Mesenchymal stem cell (in vitro differentiated cells and primary cell): ENCODE data around the gene PITPNM3.

Source experiments
- DNase-seq: peaks from one replicate; pipeline ENCODE4 v3.0.0-alpha.2; 2013
- H2AFZ ChIP-seq: one replicate; pipeline ENCODE4 v1.6.1; 2013; ENCODE audit warnings: low read depth, mild to moderate bottlenecking, control low read depth, inconsistent platforms, low read length, moderate library complexity
- H2AK5ac ChIP-seq: 2 replicates; pipeline ENCODE4 v1.6.1; 2013; ENCODE audit warnings: low read length, moderate library complexity, mild to moderate bottlenecking, inconsistent platforms; ENCODE audit not compliant: severe bottlenecking
- H2BK120ac ChIP-seq: one replicate; pipeline ENCODE4 v1.6.1; 2013; ENCODE audit warnings: low read depth, mild to moderate bottlenecking, inconsistent platforms, low read length, moderate library complexity
- H2BK12ac ChIP-seq, 2 experiments: one replicate each; pipeline ENCODE4 v1.6.1; 2013; ENCODE audit warnings: inconsistent platforms in 2 of 2, low read length in 2 of 2, mild to moderate bottlenecking in 2 of 2, moderate library complexity in 2 of 2, control low read depth in 1 of 2
- H2BK15ac ChIP-seq: one replicate; pipeline ENCODE4 v1.6.1; 2013; ENCODE audit warnings: mild to moderate bottlenecking, low read depth, inconsistent platforms; ENCODE audit not compliant: poor library complexity, severe bottlenecking
- H2BK5ac ChIP-seq: 2 replicates; pipeline ENCODE4 v1.6.1; 2013; ENCODE audit warnings: low read depth, mild to moderate bottlenecking, low read length, control low read depth, inconsistent platforms; ENCODE audit not compliant: poor library complexity, severe bottlenecking
- H3K14ac ChIP-seq, 2 experiments: one replicate each; pipeline ENCODE4 v1.6.1; 2013; ENCODE audit warnings: inconsistent platforms in 2 of 2, low read length in 2 of 2, control low read depth in 1 of 2, mild to moderate bottlenecking in 1 of 2, moderate library complexity in 1 of 2
- H3K18ac ChIP-seq, 2 experiments: one replicate each; pipeline ENCODE4 v1.6.1; 2013; ENCODE audit warnings: inconsistent platforms in 2 of 2, low read length in 2 of 2, control low read depth in 1 of 2, low read depth in 1 of 2, mild to moderate bottlenecking in 1 of 2
- H3K23ac ChIP-seq, 2 experiments: one replicate each; pipeline ENCODE4 v1.6.1; 2013; ENCODE audit warnings: inconsistent platforms in 2 of 2, low read length in 2 of 2, mild to moderate bottlenecking in 2 of 2, moderate library complexity in 2 of 2, control low read depth in 1 of 2
- H3K27ac ChIP-seq: 2 replicates; pipeline ENCODE4 v1.5.1; 2013; ENCODE audit warnings: mild to moderate bottlenecking, moderate library complexity, low read length, control low read depth, inconsistent platforms; ENCODE audit not compliant: poor library complexity, severe bottlenecking
- H3K27me3 ChIP-seq, 2 experiments: 2 replicates each; pipeline versions ENCODE4 v1.6.1 to v1.7.0; 2013; ENCODE audit warnings: low read length in 2 of 2, mild to moderate bottlenecking in 2 of 2, moderate library complexity in 2 of 2, control low read depth in 1 of 2, inconsistent platforms in 1 of 2; ENCODE audit not compliant: control insufficient read depth in 1 of 2, insufficient read depth in 1 of 2
- H3K36me3 ChIP-seq, 2 experiments: 2 replicates each; pipeline versions ENCODE4 v1.6.1 to v1.7.0; 2013; ENCODE audit warnings: low read length in 2 of 2, control low read depth in 1 of 2, inconsistent platforms in 1 of 2, low read depth in 1 of 2, mild to moderate bottlenecking in 1 of 2; ENCODE audit not compliant: insufficient read depth in 2 of 2, control insufficient read depth in 1 of 2
- H3K4ac ChIP-seq, 2 experiments: one replicate each; pipeline ENCODE4 v1.6.1; 2013; ENCODE audit warnings: inconsistent platforms in 2 of 2, low read length in 2 of 2, mild to moderate bottlenecking in 2 of 2, moderate library complexity in 2 of 2, control low read depth in 1 of 2, low read depth in 1 of 2
- H3K4me1 ChIP-seq: 2 replicates; pipeline ENCODE4 v1.6.1; 2013; ENCODE audit warnings: low read depth, low read length, control low read depth; ENCODE audit not compliant: control insufficient read depth, insufficient read depth
- H3K4me2 ChIP-seq: 2 replicates; pipeline ENCODE4 v1.6.1; 2013; ENCODE audit warnings: low read length, mild to moderate bottlenecking, inconsistent platforms; ENCODE audit not compliant: poor library complexity, severe bottlenecking
- H3K4me3 ChIP-seq, 2 experiments: 2 replicates each; pipeline versions ENCODE4 v1.5.1 to v1.7.0; 2013; ENCODE audit warnings: low read length in 2 of 2, mild to moderate bottlenecking in 2 of 2, control low read depth in 1 of 2, low read depth in 1 of 2; ENCODE audit not compliant: insufficient read depth in 1 of 2
- H3K79me1 ChIP-seq: replicated peaks from 2 replicates; pipeline ENCODE4 v1.6.1; 2013; ENCODE audit warnings: mild to moderate bottlenecking, control low read depth, low read length, inconsistent platforms; ENCODE audit not compliant: poor library complexity, severe bottlenecking
- H3K9ac ChIP-seq: 2 replicates; pipeline ENCODE4 v1.7.0; 2013; ENCODE audit warnings: mild to moderate bottlenecking, low read length, moderate library complexity
- H3K9me3 ChIP-seq: 2 replicates; pipeline ENCODE4 v1.7.0; 2013; ENCODE audit warnings: mild to moderate bottlenecking, low read length; ENCODE audit not compliant: control insufficient read depth
- H4K8ac ChIP-seq: one replicate; pipeline ENCODE4 v1.6.1; 2013; ENCODE audit warnings: inconsistent platforms, mild to moderate bottlenecking, low read length, moderate library complexity
- H4K91ac ChIP-seq: one replicate; pipeline ENCODE4 v1.6.1; 2013; ENCODE audit warnings: mild to moderate bottlenecking, low read length, inconsistent platforms
- WGBS: methylation state at CpG from one replicate; pipeline ENCODE4 v1.1.7; 2013; ENCODE audit warnings: mixed read lengths; 5-methylcytosine and 5-hydroxymethylcytosine counted together

The PITPNM3 gene

GRCh38 chr17:6536566-6537065 lies 19.7 kb downstream of the PITPNM3 start:
- Histone ChIP-seq H3K79me1 (no peaks in the 10 kb centered on the region), H3K27me3 (peaks cover 17 to 24% of the 10 kb centered on the region in 2 experiments), H2AK5ac (no peak overlapping the region), H3K18ac (no peak overlapping the region), H2BK120ac (no peak overlapping the region), H3K4me1 (no peaks in the 10 kb centered on the region), H3K9ac (no peak overlapping the region), H3K4ac (no peak overlapping the region), H3K4me2 (no peak overlapping the region), H3K4me3 (no peak overlapping the region), H2BK15ac (no peak overlapping the region), H2AFZ (no peak overlapping the region), H3K23ac (no peak overlapping the region), H3K36me3 (no peaks in the 10 kb centered on the region), H2BK12ac (no peak overlapping the region), H3K14ac (no peak overlapping the region), H2BK5ac (no peak overlapping the region), H4K8ac (no peak overlapping the region), H4K91ac (no peak overlapping the region), H3K9me3 (peaks cover 11% of the 10 kb centered on the region), H3K27ac (no peak overlapping the region)
- no peak for DNase-seq
- WGBS, result 88% methylated on average over 10 of the region's 10 CpGs

GRCh38 chr17:6536053-6536452 lies 20.3 kb downstream of the PITPNM3 start:
- Histone ChIP-seq H3K4me3 (no peak overlapping the region), H2AK5ac (no peak overlapping the region), H3K36me3 (no peaks in the 10 kb centered on the region), H4K91ac (no peak overlapping the region), H4K8ac (no peak overlapping the region), H2BK5ac (no peak overlapping the region), H3K4me1 (no peaks in the 10 kb centered on the region), H2AFZ (no peak overlapping the region), H3K79me1 (no peaks in the 10 kb centered on the region), H3K27me3 (peaks cover 16 to 19% of the 10 kb centered on the region in 2 experiments), H3K9me3 (peaks cover 11% of the 10 kb centered on the region), H3K4ac (no peak overlapping the region), H3K27ac (no peak overlapping the region), H3K4me2 (no peak overlapping the region), H2BK120ac (no peak overlapping the region), H3K14ac (no peak overlapping the region), H3K23ac (no peak overlapping the region), H2BK15ac (no peak overlapping the region), H2BK12ac (no peak overlapping the region), H3K9ac (no peak overlapping the region), H3K18ac (no peak overlapping the region)
- 90% methylated on average over 10 of the region's 10 CpGs for WGBS
- DNase-seq, result no peak

GRCh38 chr17:6534846-6535514 lies 21.4 kb downstream of the PITPNM3 start:
- Histone ChIP-seq H3K4me2 (no peak overlapping the region), H3K4ac (no peak overlapping the region), H2BK12ac (no peak overlapping the region), H4K8ac (no peak overlapping the region), H2BK15ac (no peak overlapping the region), H3K9me3 (peaks cover 11% of the 10 kb centered on the region), H3K79me1 (no peaks in the 10 kb centered on the region), H3K18ac (no peak overlapping the region), H3K9ac (no peak overlapping the region), H3K27me3 (peaks cover 16 to 20% of the 10 kb centered on the region in 2 experiments), H4K91ac (no peak overlapping the region), H3K14ac (no peak overlapping the region), H3K27ac (no peak overlapping the region), H2AFZ (no peak overlapping the region), H3K23ac (no peak overlapping the region), H3K36me3 (no peaks in the 10 kb centered on the region), H3K4me3 (no peak overlapping the region), H2BK120ac (no peak overlapping the region), H3K4me1 (no peaks in the 10 kb centered on the region), H2AK5ac (no peak overlapping the region), H2BK5ac (no peak overlapping the region)
- WGBS, result 69% methylated on average over 3 of the region's 3 CpGs
- no peak for DNase-seq

DNA sequence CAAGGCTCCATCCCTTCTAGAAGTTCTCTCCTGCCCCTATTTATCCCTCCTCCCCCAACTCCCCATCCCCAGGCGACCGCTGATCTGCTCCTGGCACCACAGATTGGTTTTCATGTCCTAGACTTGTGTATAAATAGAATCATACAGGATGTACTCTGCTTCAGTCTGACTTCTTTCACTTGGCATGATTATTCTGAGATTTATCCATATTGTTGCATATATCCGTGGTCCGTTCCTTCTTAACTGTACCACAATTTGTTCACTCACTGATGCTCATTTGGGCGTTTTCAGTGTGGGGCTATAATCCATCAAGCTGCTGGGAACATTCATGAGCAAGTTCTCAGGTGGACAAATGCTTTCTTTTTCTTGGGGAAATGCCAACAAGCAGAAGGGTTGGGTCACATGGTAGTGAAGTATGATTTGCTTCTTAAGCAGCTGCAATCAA lies 23.9 kb downstream of the PITPNM3 start:
- H3K4me2 ChIP-seq, result no peak overlapping the region
- H4K8ac ChIP-seq, result no peak overlapping the region
- H2BK120ac ChIP-seq, result no peak overlapping the region
- no peak overlapping the region for H3K14ac ChIP-seq
- no peaks in the 10 kb centered on the region for H3K9me3 ChIP-seq
- no peak overlapping the region for H2AK5ac ChIP-seq
- H3K18ac ChIP-seq, result no peak overlapping the region
- H3K9ac ChIP-seq, result no peak overlapping the region
- H2AFZ ChIP-seq, result no peak overlapping the region
- H3K27me3 ChIP-seq, result peaks cover 22 to 24% of the 10 kb centered on the region in 2 experiments
- 61% methylated on average over 5 of the region's 5 CpGs for WGBS
- H3K4me3 ChIP-seq, result no peak overlapping the region
- H2BK15ac ChIP-seq, result no peak overlapping the region
- H3K4me1 ChIP-seq, result no peaks in the 10 kb centered on the region
- H3K36me3 ChIP-seq, result no peaks in the 10 kb centered on the region
- no peak overlapping the region for H3K4ac ChIP-seq
- no peak overlapping the region for H2BK12ac ChIP-seq
- H4K91ac ChIP-seq, result no peak overlapping the region
- H3K79me1 ChIP-seq, result no peaks in the 10 kb centered on the region
- H3K23ac ChIP-seq, result no peak overlapping the region
- no peak overlapping the region for H2BK5ac ChIP-seq
- no peak for DNase-seq
- no peak overlapping the region for H3K27ac ChIP-seq
